Neural progenitor cell (in vitro differentiated cells): ENCODE measurements around the gene ZNF618. TPM values are rescaled to one million over a fixed set of nuclear protein-coding genes. Genes with fewer than 3 reads are reported as not detected.

Experiments
- DNase-seq: peaks from one replicate; pipeline ENCODE4 v3.0.0-alpha.2; 2016; ENCODE audit warnings: low spot score
- H2AFZ ChIP-seq: fragments of 200-600 bp; sonication (generic); replicated peaks from 2 replicates; pipeline ENCODE4 v1.6.1; 2016; ENCODE audit warnings: antibody characterized with exemption
- H3F3A ChIP-seq: fragments of 200-600 bp; sonication (generic); 2 replicates; pipeline ENCODE4 v1.6.1; 2016; ENCODE audit warnings: antibody characterized with exemption, low read depth
- H3K27ac ChIP-seq: fragments of 200-600 bp; sonication (generic); 2 replicates; pipeline ENCODE4 v1.5.1; 2016; ENCODE audit warnings: mild to moderate bottlenecking
- H3K27me3 ChIP-seq: fragments of 200-600 bp; sonication (generic); 2 replicates; pipeline ENCODE4 v1.6.1; 2016; ENCODE audit warnings: mild to moderate bottlenecking, moderate library complexity
- H3K36me3 ChIP-seq: fragments of 200-600 bp; sonication (generic); 2 replicates; pipeline ENCODE4 v1.5.1; 2016
- H3K4me1 ChIP-seq: fragments of 200-600 bp; sonication (generic); 2 replicates; pipeline ENCODE4 v1.6.1; 2016; ENCODE audit warnings: mixed run types
- H3K4me2 ChIP-seq: fragments of 200-600 bp; sonication (generic); 2 replicates; pipeline ENCODE4 v1.6.1; 2016
- H3K4me3 ChIP-seq: fragments of 200-600 bp; sonication (generic); 2 replicates; pipeline ENCODE4 v1.5.1; 2016
- H3K79me2 ChIP-seq: fragments of 200-600 bp; sonication (generic); 2 replicates; pipeline ENCODE4 v1.6.1; 2016; ENCODE audit warnings: low read depth
- H3K9ac ChIP-seq: fragments of 200-600 bp; sonication (generic); 2 replicates; pipeline ENCODE4 v1.6.1; 2016
- H3K9me3 ChIP-seq: fragments of 200-600 bp; sonication (generic); 2 replicates; pipeline ENCODE4 v1.5.1; 2016; ENCODE audit warnings: low read depth
- H4K20me1 ChIP-seq: fragments of 200-600 bp; sonication (generic); 2 replicates; pipeline ENCODE4 v1.6.1; 2016; ENCODE audit warnings: low read depth
- H3K27ac Mint-ChIP-seq: 3 replicates; pipeline ENCODE4 v1.8.0; 2021; ENCODE audit warnings: mixed read lengths
- H3K27me3 Mint-ChIP-seq: 2 replicates; pipeline ENCODE4 v1.8.0; 2022; ENCODE audit warnings: low read depth, mild to moderate bottlenecking, inconsistent platforms, moderate library complexity, mixed read lengths; ENCODE audit not compliant: insufficient read depth
- H3K36me3 Mint-ChIP-seq: 3 replicates; pipeline ENCODE4 v1.8.0; 2021; ENCODE audit warnings: mixed read lengths
- H3K4me1 Mint-ChIP-seq: 3 replicates; pipeline ENCODE4 v1.8.0; 2021; ENCODE audit warnings: mixed read lengths
- H3K4me3 Mint-ChIP-seq: 3 replicates; pipeline ENCODE4 v1.8.0; 2021; ENCODE audit warnings: mild to moderate bottlenecking, moderate library complexity, mixed read lengths
- H3K9me3 Mint-ChIP-seq: 3 replicates; pipeline ENCODE4 v1.8.0; 2020; ENCODE audit warnings: mixed read lengths
- EZH2 ChIP-seq: fragments of 200-600 bp; sonication (generic); IDR thresholded peaks from 2 replicates; pipeline ENCODE4 v1.6.1; 2017; ENCODE audit warnings: antibody characterized with exemption, mild to moderate bottlenecking, moderate library complexity
- EZH2phosphoT487 ChIP-seq: fragments of 200-600 bp; sonication (generic); IDR thresholded peaks from 2 replicates; pipeline ENCODE4 v1.6.1; 2017; ENCODE audit warnings: antibody characterized with exemption
- total RNA-seq: library from RNA; depleted of rRNA; stranded (reverse); fragments of >200 nt; gene quantifications from 2 replicates; pipeline ENCODE4 v1.2.3, GENCODE V29; 2015; ENCODE audit warnings: low replicate concordance
- TF ChIP-seq, protein P1 (sequence below): fragments of 200-600 bp; sonication (generic); IDR thresholded peaks from 2 replicates; pipeline ENCODE4 v1.5.1; 2017; ENCODE audit warnings: antibody characterized with exemption, mild to moderate bottlenecking

ZNF618 gene
- total RNA-seq, 1 donor from 2014 or later, result 10.5 TPM

DNA sequence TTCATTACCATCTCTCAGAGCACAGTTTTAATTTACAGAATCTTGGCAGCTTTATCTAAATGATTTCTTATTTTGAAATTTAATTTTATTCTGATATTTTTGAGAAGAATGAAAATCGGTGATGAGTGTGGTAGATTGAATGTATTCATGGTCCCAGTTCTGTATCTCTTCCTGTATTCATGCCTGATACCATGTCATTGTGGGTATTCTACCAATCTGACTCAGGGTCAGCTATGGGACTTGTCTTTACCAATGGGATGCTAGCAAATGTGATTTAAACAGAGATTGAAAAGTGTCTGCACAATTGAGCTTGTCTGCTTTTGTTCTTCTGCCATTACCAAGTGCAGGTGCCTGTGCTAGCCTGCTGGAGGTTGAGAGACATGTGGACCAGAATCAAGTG, 17.8 kb upstream of the ZNF618 start:
- H3K36me3 Mint-ChIP-seq, result no peaks in the 10 kb centered on the region
- peaks cover 6% of the 10 kb centered on the region for H3K27me3 Mint-ChIP-seq
- Histone ChIP-seq H3K27ac (no peak overlapping the region), H3F3A (no peaks in the 10 kb centered on the region), H3K4me1 (peaks cover 13% of the 10 kb centered on the region), H3K9me3 (no peaks in the 10 kb centered on the region), H3K9ac (no peak overlapping the region), H2AFZ (no peak overlapping the region), H4K20me1 (no peaks in the 10 kb centered on the region), H3K27me3 (no peaks in the 10 kb centered on the region), H3K36me3 (no peaks in the 10 kb centered on the region), H3K79me2 (no peaks in the 10 kb centered on the region), H3K4me3 (no peak overlapping the region), H3K4me2 (peak overlapping the region; percentile 21)
- H3K9me3 Mint-ChIP-seq, result peaks cover 4% of the 10 kb centered on the region
- H3K4me1 Mint-ChIP-seq, result peaks cover 18% of the 10 kb centered on the region
- H3K27ac Mint-ChIP-seq, result peak overlapping the region; percentile 94
- H3K4me3 Mint-ChIP-seq, result no peak overlapping the region
- DNase-seq, result no peak
- TF ChIP-seq, protein P1, sequence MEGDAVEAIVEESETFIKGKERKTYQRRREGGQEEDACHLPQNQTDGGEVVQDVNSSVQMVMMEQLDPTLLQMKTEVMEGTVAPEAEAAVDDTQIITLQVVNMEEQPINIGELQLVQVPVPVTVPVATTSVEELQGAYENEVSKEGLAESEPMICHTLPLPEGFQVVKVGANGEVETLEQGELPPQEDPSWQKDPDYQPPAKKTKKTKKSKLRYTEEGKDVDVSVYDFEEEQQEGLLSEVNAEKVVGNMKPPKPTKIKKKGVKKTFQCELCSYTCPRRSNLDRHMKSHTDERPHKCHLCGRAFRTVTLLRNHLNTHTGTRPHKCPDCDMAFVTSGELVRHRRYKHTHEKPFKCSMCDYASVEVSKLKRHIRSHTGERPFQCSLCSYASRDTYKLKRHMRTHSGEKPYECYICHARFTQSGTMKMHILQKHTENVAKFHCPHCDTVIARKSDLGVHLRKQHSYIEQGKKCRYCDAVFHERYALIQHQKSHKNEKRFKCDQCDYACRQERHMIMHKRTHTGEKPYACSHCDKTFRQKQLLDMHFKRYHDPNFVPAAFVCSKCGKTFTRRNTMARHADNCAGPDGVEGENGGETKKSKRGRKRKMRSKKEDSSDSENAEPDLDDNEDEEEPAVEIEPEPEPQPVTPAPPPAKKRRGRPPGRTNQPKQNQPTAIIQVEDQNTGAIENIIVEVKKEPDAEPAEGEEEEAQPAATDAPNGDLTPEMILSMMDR, result no peak
- TF ChIP-seq EZH2phosphoT487 (no peak), EZH2 (no peak)

DNA sequence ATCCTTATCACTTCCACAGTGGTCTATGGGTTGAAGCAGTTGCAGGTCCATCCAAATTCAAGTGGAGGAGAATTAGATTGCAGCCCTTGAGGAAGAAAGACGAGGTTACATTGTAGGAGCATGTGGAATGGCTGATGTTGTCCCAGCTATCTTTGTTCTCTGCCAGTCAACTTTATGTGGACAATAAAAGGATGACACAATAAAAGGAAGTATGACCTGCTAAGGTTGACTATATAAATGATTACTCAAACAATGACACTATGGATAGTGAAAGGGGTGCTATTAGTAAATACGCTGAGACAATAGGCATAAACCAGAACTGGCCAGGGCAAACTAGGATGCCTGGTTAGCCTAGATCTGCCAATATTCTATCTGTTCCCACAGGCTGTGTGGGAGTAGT, 12.8 kb upstream of the ZNF618 start:
- no peak for DNase-seq
- Histone ChIP-seq H3F3A (no peaks in the 10 kb centered on the region), H3K9ac (no peak overlapping the region), H3K27ac (no peak overlapping the region), H3K79me2 (no peaks in the 10 kb centered on the region), H3K4me2 (no peak overlapping the region), H3K4me3 (no peak overlapping the region), H3K36me3 (no peaks in the 10 kb centered on the region), H3K27me3 (no peaks in the 10 kb centered on the region), H2AFZ (no peak overlapping the region), H3K9me3 (no peaks in the 10 kb centered on the region), H4K20me1 (no peaks in the 10 kb centered on the region), H3K4me1 (peaks cover 4% of the 10 kb centered on the region)
- Mint-ChIP-seq H3K4me3 (no peak overlapping the region), H3K27ac (no peak overlapping the region), H3K36me3 (no peaks in the 10 kb centered on the region), H3K27me3 (peaks cover 6% of the 10 kb centered on the region), H3K9me3 (peaks cover 5% of the 10 kb centered on the region), H3K4me1 (peaks cover 6% of the 10 kb centered on the region)
- TF ChIP-seq EZH2, result no peak
- no peak for TF ChIP-seq EZH2phosphoT487
- TF ChIP-seq, protein P1, result no peak

DNA sequence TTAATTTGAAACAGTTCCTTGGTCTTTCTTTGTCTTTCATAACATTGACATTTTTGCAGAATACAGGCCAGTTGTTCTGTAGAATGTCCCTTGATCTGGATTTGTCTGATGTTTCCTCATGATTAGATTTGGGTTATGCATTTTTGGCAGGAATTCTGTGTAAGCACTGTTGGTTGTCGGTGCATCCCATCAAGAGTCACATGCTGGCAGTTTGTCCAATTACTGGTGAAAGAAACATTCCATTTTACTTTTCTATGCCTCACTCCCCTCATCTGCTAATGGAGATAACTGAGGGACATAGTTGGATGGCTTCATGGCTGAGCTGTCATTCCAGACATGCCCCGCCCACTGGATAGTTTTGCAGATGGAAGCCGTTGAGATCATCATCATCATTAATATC, 7.6 kb upstream of the ZNF618 start:
- Histone ChIP-seq H3K79me2 (no peaks in the 10 kb centered on the region), H2AFZ (no peak overlapping the region), H3K36me3 (no peaks in the 10 kb centered on the region), H3K27ac (no peak overlapping the region), H3K4me3 (no peak overlapping the region), H4K20me1 (no peaks in the 10 kb centered on the region), H3K4me2 (no peak overlapping the region), H3K27me3 (no peaks in the 10 kb centered on the region), H3K4me1 (no peaks in the 10 kb centered on the region), H3K9me3 (no peaks in the 10 kb centered on the region), H3K9ac (no peak overlapping the region), H3F3A (no peaks in the 10 kb centered on the region)
- Mint-ChIP-seq H3K4me1 (peaks cover 3% of the 10 kb centered on the region), H3K4me3 (no peak overlapping the region), H3K27me3 (no peaks in the 10 kb centered on the region), H3K27ac (no peak overlapping the region), H3K9me3 (peaks cover 11% of the 10 kb centered on the region), H3K36me3 (no peaks in the 10 kb centered on the region)
- DNase-seq, result no peak
- no peak for TF ChIP-seq EZH2phosphoT487
- TF ChIP-seq, protein P1, result no peak
- TF ChIP-seq EZH2, result no peak
